ENCODE results near the gene JAG2. TPM values are rescaled to one million over a fixed set of nuclear protein-coding genes. Genes with fewer than 3 reads are reported as not detected.

Gene JAG2
- total and polyA plus RNA-seq, 12 donors: 18.5 to 45.5 (median 26.3) TPM

DNA sequence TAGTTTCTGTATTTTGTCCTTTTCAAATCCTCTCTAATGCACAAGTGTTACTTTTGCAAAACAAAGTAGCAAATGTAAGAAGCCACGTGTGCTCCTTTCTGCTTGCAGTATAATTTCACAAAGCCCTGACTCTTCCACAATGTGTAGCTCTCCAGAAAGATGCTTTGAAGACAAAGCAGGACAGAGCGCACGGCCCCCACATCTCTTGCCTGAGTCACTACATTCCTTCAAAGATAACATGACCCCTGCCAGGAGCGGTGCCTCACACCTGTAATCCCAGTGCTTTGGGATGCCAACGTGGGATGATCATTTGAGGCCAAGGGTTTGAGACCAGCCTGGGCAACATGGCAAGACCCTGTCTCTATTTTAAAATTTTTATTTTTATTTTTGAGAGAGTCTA lies 40.5 kb downstream of the JAG2 start:
- ATAC-seq (no peak), DNase-seq (no peak)
- TF ChIP-seq, protein P1, sequence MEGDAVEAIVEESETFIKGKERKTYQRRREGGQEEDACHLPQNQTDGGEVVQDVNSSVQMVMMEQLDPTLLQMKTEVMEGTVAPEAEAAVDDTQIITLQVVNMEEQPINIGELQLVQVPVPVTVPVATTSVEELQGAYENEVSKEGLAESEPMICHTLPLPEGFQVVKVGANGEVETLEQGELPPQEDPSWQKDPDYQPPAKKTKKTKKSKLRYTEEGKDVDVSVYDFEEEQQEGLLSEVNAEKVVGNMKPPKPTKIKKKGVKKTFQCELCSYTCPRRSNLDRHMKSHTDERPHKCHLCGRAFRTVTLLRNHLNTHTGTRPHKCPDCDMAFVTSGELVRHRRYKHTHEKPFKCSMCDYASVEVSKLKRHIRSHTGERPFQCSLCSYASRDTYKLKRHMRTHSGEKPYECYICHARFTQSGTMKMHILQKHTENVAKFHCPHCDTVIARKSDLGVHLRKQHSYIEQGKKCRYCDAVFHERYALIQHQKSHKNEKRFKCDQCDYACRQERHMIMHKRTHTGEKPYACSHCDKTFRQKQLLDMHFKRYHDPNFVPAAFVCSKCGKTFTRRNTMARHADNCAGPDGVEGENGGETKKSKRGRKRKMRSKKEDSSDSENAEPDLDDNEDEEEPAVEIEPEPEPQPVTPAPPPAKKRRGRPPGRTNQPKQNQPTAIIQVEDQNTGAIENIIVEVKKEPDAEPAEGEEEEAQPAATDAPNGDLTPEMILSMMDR (IDR thresholded peaks at IDR 0.05): no peak
- no peaks in the 10 kb centered on the region for H3K36me3 ChIP-seq
- H3K4me3 ChIP-seq: no peak overlapping the region
- H3K4me1 ChIP-seq: no peaks in the 10 kb centered on the region
- no peak overlapping the region for H3K27ac ChIP-seq
- intact Hi-C loops (cut with DNase I): loop anchor here in 1 of 10 donors (5.0 kb wide), 1 partner anchor 309 kb away; no protein-coding TSS in a partner anchor
- WGBS, 2 donors: 36 to 49% methylated on average over 5 of the region's 5 CpGs
- H3K9me3 ChIP-seq: peaks cover 0 to 32% (median 11%) of the 10 kb centered on the region in 11 donors
- H3K27me3 ChIP-seq: peaks cover 0 to 10% (median 3%) of the 10 kb centered on the region in 7 donors

DNA sequence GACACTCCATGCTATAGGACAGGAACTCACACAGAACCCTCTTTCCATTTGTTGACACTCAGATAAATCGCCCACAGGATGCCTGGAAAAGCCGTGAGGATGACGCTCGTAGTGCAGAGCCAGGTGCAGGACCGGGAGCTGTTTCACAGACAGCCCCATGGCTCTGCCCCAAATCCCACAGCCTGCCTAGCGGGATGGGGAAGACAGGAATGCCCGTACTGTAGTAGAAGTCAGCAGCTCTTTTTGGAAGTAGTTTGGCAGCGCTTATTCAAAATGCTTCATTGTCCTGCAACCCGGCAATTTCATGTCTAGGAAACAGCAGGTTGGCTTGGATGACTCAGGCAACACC lies 41.6 kb downstream of the JAG2 start:
- H3K27ac ChIP-seq: no peak overlapping the region
- peaks cover 0 to 14% (median 3%) of the 10 kb centered on the region in 7 donors for H3K27me3 ChIP-seq
- TF ChIP-seq, protein P1 (IDR thresholded peaks at IDR 0.05): no peak
- ATAC-seq: no peak
- no peaks in the 10 kb centered on the region for H3K36me3 ChIP-seq
- DNase-seq: no peak
- WGBS, 2 donors: 57 to 58% methylated on average over 9 of the region's 9 CpGs
- intact Hi-C loops (cut with DNase I): loop anchor here in 1 of 10 donors (5.0 kb wide), 1 partner anchor 310 kb away; no protein-coding TSS in a partner anchor
- H3K4me3 ChIP-seq: no peak overlapping the region
- H3K9me3 ChIP-seq: peaks cover 0 to 33% (median 19%) of the 10 kb centered on the region in 11 donors
- no peaks in the 10 kb centered on the region for H3K4me1 ChIP-seq

DNA sequence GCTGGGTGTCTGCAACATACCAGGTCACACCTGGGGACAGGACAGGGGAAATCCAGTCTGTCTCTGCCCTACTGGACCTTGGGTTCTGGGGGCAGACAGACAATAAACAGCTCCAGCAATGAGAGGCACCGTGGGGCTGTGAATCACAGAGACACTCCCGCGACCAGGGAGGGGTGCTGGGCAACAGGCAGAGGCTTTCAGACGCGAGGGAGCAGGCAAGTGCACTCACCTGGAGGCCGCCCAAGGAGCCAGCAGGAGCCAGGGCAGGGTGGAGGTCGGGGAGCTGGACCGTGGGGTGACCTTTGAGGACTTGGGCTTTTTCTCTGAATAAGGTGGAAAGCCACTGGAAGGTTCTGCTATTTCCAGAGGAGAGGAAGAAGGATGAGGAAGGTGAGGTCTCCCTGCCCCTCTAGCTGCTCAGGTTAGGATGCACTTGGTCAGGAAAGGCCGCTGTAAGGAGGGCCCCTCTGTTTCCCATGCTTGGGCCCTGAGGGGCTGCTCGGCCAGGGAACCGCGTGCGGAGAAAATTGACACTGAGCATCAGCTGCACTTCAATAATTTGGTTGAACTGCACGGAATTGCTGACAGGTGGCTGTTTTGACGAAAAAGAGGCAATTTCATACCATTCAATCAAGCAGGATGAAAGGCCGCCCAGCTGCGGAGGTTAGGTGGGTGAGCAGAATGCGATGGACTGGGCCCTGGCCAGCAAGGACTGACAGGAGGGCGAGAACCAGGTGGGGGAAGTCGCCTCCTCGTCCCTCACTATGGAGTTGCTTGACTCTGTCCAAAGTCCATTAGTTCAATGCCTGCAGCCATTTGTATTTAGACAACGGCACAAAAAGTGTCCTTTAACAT lies 42.2 kb downstream of the JAG2 start:
- TF ChIP-seq, protein P1 (IDR thresholded peaks at IDR 0.05): no peak
- no peak for DNase-seq
- Histone ChIP-seq H3K36me3 (no peaks in the 10 kb centered on the region), H3K4me3 (no peak overlapping the region), H3K9me3 (peaks cover 0 to 33% (median 18%) of the 10 kb centered on the region in 11 donors), H3K27ac (no peak overlapping the region), H3K4me1 (no peaks in the 10 kb centered on the region), H3K27me3 (peaks cover 0 to 14% (median 3%) of the 10 kb centered on the region in 7 donors)
- ATAC-seq: no peak
- WGBS, 2 donors: 72 to 74% methylated on average over 22 of the region's 22 CpGs
- intact Hi-C loops (cut with DNase I): loop anchor here in 1 of 10 donors (5.0 kb wide), 1 partner anchor 311 kb away; no protein-coding TSS in a partner anchor

DNA sequence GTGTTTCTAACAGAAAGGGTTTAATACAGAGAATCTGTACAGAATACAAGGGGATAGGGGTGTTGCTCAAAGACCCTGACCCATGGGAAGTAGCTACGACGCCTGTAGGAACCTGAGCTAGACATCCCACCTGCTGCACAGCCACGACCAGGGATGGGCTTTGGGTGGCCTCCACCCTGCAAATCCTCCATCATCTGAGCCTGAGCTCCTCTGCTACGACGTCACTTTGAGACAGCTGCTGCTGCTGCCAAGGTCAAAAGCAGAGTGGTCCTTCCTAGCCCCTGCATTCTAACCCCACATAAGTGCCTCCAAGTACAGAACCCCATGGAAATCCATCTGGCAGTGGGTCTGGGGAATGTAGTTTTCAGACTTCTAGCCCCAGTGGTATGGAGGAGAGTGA lies 43.8 kb downstream of the JAG2 start:
- WGBS, 2 donors: 54 to 65% methylated on average over 5 of the region's 5 CpGs
- Histone ChIP-seq H3K4me3 (no peak overlapping the region), H3K27ac (no peak overlapping the region), H3K27me3 (peaks cover 0 to 14% (median 6%) of the 10 kb centered on the region in 7 donors), H3K9me3 (peaks cover 0 to 24% (median 13%) of the 10 kb centered on the region in 11 donors), H3K36me3 (no peaks in the 10 kb centered on the region), H3K4me1 (no peaks in the 10 kb centered on the region)
- DNase-seq (no peak), ATAC-seq (no peak)
- TF ChIP-seq, protein P1 (IDR thresholded peaks at IDR 0.05): no peak
- intact Hi-C loops (cut with DNase I): loop anchor here in 1 of 10 donors (5.0 kb wide), 1 partner anchor 312 kb away; no protein-coding TSS in a partner anchor
